Superior temporal gyrus (tissue), 1 donor: Measurements from ENCODE around the gene ARHGDIB.

Source experiments
- DNase-seq: peaks from one replicate; pipeline ENCODE4 v3.0.0-alpha.2; 2016; ENCODE audit errors: extremely low spot score

Gene ARHGDIB

DNA sequence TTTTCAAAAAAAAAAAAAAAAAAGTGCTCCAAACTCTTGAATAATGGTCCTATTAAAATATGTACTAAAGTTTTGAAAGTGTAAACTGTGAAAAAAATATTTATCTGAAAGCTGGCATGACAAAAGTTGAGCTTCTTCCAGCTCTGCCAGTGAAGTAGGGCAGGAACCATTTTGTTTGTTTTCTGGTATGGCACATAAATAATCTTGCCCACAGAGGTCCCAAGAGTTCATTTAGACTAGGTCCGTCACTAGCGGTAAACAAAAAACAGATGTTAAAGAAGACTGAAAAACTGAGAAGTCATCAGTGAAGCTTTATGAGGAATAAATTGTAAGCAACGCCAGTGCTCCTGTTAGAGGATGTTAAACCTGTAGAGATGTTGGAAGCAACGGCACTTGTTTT is 30.0 kb downstream of the ARHGDIB start:
- DNase-seq, result no peak

- no peak for DNase-seq
These were observed 31.1 kb downstream of the ARHGDIB start for GRCh38 chr12:14930299-14930698.

DNA sequence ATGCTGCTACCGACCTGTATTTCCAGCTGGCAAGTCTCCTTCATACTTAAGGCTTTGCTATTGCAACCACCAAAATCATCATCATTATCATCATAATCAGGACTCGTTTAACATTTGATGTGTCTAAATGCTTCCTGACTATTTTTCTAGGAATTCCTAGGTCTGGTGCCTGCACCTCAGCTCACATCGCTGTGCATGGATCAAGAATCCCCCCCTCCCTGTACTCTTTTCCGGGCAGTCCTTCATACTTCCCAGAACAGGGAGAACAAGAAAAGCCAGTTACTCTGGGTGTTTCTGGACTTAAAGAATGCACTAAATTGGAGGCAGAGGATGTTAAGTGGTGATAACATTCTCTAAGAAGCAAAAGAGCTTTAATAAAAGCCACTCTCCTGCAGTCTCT is 32.5 kb downstream of the ARHGDIB start:
- DNase-seq, result no peak

GRCh38 chr12:14927267-14927666 is 34.1 kb downstream of the ARHGDIB start:
- no peak for DNase-seq

GRCh38 chr12:14924541-14924940 is 36.9 kb downstream of the ARHGDIB start:
- DNase-seq, result no peak

- no peak for DNase-seq
These were observed 37.5 kb downstream of the ARHGDIB start for GRCh38 chr12:14923944-14924343.

DNA sequence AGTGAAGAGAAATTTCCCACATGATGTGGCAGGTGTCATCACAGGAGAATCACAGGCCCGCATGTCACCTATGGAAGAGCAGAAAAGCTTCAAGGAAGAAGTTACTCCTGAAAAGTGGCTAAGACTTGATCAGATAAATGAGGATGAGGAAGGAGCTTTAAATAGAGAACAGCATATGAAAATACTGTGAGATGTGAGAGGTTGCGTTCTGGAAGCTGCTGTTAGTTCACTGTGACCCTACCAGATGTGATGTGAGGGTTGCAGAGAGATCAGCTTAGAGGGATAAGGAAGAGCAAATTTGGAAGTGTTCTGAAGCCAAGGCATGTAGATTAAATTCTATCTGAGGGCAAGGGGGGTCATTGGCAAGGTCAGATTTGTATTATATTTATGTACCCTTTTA is 40.2 kb downstream of the ARHGDIB start:
- no peak for DNase-seq

DNA sequence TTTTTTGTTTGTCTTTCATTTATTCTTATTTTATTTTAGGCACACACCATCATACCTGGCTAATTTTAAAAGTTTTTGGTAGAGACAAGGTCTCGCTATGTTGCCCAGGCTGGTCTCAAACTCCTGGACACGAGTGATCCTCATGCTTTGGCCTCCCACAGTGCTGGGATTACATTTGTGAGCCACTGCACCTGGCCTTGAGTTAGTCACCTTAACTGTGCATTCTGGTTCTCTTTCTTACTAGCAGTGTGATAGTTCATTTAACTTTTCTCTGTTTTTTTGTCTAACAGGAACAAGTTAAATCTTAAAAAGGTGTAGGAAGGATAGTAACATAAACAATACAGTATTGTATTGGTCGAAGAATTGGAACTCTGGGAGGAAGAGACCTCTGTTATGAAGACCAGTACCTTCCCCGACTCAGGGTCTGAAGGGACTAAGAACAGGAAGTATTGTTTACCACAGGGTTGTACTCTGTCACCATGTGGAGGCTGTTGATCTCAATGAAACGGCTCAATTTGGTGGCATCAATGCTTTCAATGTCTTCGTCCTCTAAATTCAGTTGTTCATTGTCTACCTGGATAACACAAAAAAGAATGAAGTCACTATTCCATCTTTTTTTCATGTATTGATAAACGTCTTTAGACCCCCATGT is 40.8 kb downstream of the ARHGDIB start:
- DNase-seq, result no peak

GRCh38 chr12:14919455-14919854 is 41.9 kb downstream of the ARHGDIB start:
- no peak for DNase-seq

DNA sequence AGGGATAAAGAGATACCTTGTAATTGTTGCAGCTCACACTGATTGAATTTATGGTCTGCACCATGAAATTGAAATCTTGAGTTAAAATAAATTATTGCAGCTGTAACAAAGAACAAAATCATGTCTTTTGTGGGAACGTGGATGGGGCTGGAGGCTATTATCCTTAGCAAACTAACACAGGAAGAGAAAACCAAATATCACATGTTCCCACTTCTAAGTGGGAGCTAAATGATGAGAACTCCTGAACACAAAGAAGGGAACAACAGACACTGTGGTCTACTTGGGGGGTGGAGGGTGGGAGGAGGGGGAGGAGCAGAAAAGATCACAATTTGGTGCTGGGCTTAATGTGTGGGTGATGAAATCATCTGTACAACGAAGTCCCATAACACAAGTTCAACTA is 45.7 kb downstream of the ARHGDIB start:
- DNase-seq, result no peak

DNA sequence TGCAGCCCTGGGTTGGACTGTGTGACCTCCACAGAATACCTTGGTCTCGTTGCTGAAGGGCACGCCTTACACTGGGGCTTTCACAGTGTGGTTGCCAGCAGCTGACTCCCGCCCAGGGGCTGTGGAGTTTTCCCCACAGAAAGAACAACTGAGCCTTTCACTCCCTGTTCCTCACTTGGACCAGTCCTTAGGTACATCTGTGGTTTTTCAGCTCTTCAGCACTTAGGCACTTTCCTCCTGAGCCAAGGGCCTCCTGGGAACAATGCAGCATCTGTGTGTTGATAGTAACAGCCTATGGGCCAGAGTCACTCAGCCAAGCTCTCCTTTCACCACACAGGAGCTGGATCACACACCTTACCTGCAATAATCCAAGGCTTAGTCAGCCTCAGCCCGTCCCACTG is 48.0 kb downstream of the ARHGDIB start:
- no peak for DNase-seq

DNA sequence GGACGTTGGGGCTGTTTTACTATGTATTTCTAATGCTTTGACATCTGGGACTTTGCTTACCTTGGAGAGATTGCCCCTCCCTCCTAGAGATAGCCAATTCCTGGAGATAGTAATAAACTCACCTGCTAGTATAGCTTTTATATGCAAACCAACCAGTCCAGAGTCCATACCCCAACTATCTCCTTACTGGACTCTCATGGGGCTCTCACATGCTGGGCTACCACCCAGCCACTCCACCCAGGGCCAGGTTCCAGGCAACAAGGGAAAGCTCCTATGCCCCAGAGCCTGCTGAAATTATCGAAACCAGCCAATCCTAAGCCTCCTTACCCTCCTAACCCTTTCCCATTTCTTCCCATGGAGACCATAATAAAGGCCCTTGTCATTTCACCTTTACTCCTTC is 50.3 kb downstream of the ARHGDIB start:
- no peak for DNase-seq

- DNase-seq, result no peak
These were observed 51.1 kb downstream of the ARHGDIB start for GRCh38 chr12:14910090-14910915.

- no peak for DNase-seq
These were observed 53.4 kb downstream of the ARHGDIB start for GRCh38 chr12:14907953-14908352.

GRCh38 chr12:14906114-14906513 is 55.3 kb downstream of the ARHGDIB start:
- no peak for DNase-seq

DNA sequence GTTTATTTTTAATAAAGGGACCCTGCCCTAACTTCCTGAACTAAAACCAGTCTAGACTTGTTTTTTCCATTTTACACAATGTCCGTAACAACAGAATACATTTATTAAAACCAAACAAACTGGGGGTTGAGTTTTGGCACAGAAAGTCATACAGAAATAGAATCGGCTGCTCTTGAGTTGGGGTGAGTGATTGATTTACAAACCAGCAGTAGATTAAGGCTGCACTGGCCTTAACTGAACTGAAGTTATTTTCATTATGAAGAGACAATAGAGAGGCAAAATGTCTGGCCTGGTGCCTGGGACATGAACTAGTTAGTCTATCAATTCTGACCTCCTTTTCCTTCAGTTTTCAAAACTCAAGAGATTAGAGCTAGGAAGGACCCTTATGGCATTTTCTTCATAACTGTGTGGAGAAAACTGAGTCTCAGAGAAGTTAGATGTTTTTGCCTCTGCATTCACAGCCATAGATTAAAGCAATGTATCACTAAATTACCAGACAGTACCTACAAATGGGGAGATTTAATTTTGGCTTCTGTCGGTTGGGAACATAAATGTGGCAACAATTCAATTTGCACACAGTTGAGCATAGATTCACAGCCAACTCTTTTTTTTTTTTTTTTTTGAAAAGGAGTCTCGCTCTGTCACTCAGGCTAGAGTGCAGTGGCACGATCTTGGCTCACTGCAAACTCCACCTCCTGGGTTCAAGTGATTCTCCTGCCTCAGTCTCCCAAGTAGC is 56.0 kb downstream of the ARHGDIB start:
- DNase-seq, result no peak

GRCh38 chr12:14904854-14905253 is 56.5 kb downstream of the ARHGDIB start:
- DNase-seq, result no peak

DNA sequence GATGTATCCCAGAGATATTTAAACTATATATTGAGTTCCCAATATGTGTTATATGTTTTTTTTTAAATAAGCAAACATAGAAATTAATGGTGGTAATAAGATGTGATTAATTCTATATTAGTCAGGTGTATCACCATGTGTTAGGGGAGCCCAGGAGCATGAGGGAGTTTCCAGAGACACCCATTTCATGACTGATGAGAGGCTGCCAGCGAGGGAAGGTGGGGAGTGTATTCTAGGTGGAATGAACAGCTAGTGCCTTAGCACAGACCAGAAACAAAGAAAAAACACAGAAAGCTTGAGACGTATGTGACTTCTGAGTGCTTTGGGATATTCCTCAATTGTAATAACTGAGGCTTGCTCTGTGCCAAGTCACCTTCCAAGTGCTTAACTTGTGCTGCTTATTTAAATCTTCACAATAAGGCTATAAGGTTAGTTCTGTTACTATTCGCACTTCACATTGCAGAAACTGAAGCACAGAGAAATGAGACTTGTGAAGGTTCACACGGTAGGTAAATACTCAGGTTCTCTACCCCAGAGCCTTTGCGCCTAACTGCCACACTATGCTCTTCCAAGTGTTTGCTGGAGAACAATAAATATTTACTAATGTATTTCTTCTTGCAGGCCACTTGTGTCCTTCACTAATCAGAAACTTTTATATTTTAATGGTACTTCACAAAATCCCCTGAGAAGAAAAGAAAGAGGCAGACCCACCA is 57.9 kb downstream of the ARHGDIB start:
- no peak for DNase-seq

- DNase-seq, result no peak
These were observed 58.9 kb downstream of the ARHGDIB start for GRCh38 chr12:14902465-14902864.

DNA sequence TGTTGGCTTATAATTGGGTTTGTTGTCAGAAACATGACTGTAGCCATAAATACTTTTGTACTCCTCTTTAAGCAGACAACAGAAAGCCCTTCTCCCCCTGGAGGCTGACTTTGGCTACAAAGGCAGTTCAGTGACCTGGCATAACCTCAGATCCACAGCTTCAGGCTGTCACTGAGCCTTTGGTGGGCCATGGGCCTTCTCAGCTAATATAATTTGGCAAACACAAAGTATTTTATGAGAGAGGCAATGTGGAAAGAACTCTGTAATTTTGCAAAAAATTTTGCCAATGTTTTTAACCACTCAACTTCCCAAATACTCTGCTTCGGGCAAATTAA is 60.2 kb downstream of the ARHGDIB start:
- DNase-seq, result no peak

GRCh38 chr12:14900521-14901227 is 60.7 kb downstream of the ARHGDIB start:
- no peak for DNase-seq
